Choroid plexus epithelial cell (primary cell): ENCODE results near the gene RNF187.

ENCODE experiments used
- DNase-seq: peaks from one replicate; pipeline ENCODE4 v3.0.0-alpha.2; 2010; ENCODE audit warnings: low read depth
- H3K4me3 ChIP-seq: 2 replicates; pipeline ENCODE4 v1.5.1; 2011; ENCODE audit warnings: low read depth, mild to moderate bottlenecking, control low read depth, low read length, moderate library complexity
- CTCF ChIP-seq: conservative IDR thresholded peaks from 2 replicates; pipeline ENCODE4 v1.5.1; 2011; ENCODE audit warnings: low read depth, mild to moderate bottlenecking, control low read depth, inconsistent platforms, low read length, moderate library complexity

Gene RNF187

GRCh38 chr1:228486596-228487335 is 416 bp upstream of the RNF187 start:
- peak; percentile 94 for DNase-seq
- peak overlapping the region; percentile 89 for H3K4me3 ChIP-seq
- peak; percentile 10 for TF ChIP-seq CTCF

GRCh38 chr1:228488125-228488817 is 1.1 kb downstream of the RNF187 start:
- DNase-seq, result no peak

GRCh38 chr1:228488818-228489674 is 1.9 kb downstream of the RNF187 start:
- peak overlapping the region; percentile 89 for H3K4me3 ChIP-seq
- no peak for TF ChIP-seq CTCF
- no peak for DNase-seq

More at GRCh38 chr1:228488125-228488817, 1.1 kb downstream of the RNF187 start:
- TF ChIP-seq CTCF, result no peak
- peak overlapping the region; percentile 89 for H3K4me3 ChIP-seq

GRCh38 chr1:228490120-228491078 is 3.2 kb downstream of the RNF187 start:
- no peak overlapping the region for H3K4me3 ChIP-seq
- peak; percentile 63 for DNase-seq
- TF ChIP-seq CTCF, result no peak

- DNase-seq, result no peak
- TF ChIP-seq CTCF, result no peak
- no peak overlapping the region for H3K4me3 ChIP-seq
These were observed 6.2 kb downstream of the RNF187 start for GRCh38 chr1:228493141-228494043.
